ENCODE data around the gene KCNT2. TPM values are rescaled to one million over a fixed set of nuclear protein-coding genes. Genes with fewer than 3 reads are reported as not detected.

Gene KCNT2
- total and polyA plus RNA-seq, 2 donors (not counting 3 experiments of a cell fraction or from before 2014, with no cell fraction given): 0.46 to 1.6 TPM

DNA sequence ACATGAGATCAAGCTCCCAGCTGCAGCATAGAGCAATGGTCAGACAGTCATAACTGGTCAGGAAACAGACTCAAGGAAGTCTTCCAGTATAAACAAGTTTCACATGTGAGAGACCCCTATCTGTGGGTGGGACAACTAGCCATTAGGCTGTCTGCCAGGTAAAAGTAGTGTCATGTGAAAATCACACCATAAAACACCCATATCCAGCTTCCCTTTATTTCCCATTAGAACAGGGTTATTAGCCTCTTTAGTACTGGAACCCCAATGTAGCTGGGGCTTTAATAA is 426.7 kb downstream of the KCNT2 start:
- Histone ChIP-seq H3K9me1 (replicated peaks; ENCODE audit: control insufficient read depth, extremely low read depth, insufficient read depth, low read length) (no peaks in the 10 kb centered on the region), H3K9me3 (replicated peaks; ENCODE audit: control insufficient read depth, insufficient read depth, low read length) (no peaks in the 10 kb centered on the region), H2AFZ (ENCODE audit: low read depth, low read length) (no peak overlapping the region), H3K4me1 (ENCODE audit: control insufficient read depth, extremely low read depth, insufficient read depth, low read length) (peaks cover 15% of the 10 kb centered on the region), H3K79me2 (ENCODE audit: control insufficient read depth, insufficient read depth, low read length) (no peaks in the 10 kb centered on the region), H3K4me3 (replicated peaks in 1 of 3; ENCODE audit: insufficient read depth in 1 of 3, low read depth in 1 of 3, low read length in 3 of 3) (no peak overlapping the region), H4K20me1 (replicated peaks; ENCODE audit: control insufficient read depth, extremely low read depth, insufficient read depth, low read length) (no peaks in the 10 kb centered on the region), H3K27me3 (ENCODE audit: control insufficient read depth in 2 of 2, insufficient read depth in 2 of 2, low read length in 2 of 2) (no peaks in the 10 kb centered on the region), H3K36me3 (ENCODE audit: control insufficient read depth in 2 of 2, extremely low read depth in 1 of 2, insufficient read depth in 2 of 2, low read length in 2 of 2) (no peaks in the 10 kb centered on the region), H3K27ac (ENCODE audit: insufficient read depth, low read depth, low read length) (peak overlapping the region; percentile 70), H3K4me2 (ENCODE audit: insufficient read depth, low read length) (peak overlapping the region; percentile 20), H3K9ac (replicated peaks; ENCODE audit: extremely low read depth, insufficient read depth, low read length) (no peak overlapping the region)
- TF ChIP-seq EZH2 (IDR thresholded peaks at IDR 0.05; ENCODE audit: borderline replicate concordance, low read depth, low read length, severe bottlenecking) (no peak), POLR2AphosphoS5 (IDR thresholded peaks at IDR 0.05; ENCODE audit: insufficient read depth, low read depth, low read length) (no peak), FOS (IDR thresholded peaks at IDR 0.05; ENCODE audit: borderline replicate concordance, insufficient read depth, low read length) (no peak), POLR2A (IDR thresholded peaks at IDR 0.05; ENCODE audit: low read depth, low read length) (no peak), GATA2 (IDR thresholded peaks at IDR 0.05; ENCODE audit: insufficient read depth, insufficient read length, low read depth, low read length) (no peak), MYC (IDR thresholded peaks at IDR 0.05; ENCODE audit: low read depth, low read length) (no peak), JUN (IDR thresholded peaks at IDR 0.05; ENCODE audit: borderline replicate concordance, insufficient read depth, insufficient read length, low read depth) (no peak)
- TF ChIP-seq, protein P1, sequence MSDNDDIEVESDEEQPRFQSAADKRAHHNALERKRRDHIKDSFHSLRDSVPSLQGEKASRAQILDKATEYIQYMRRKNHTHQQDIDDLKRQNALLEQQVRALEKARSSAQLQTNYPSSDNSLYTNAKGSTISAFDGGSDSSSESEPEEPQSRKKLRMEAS (IDR thresholded peaks at IDR 0.05; ENCODE audit: insufficient read depth, insufficient read length): no peak
- TF ChIP-seq, protein P2, sequence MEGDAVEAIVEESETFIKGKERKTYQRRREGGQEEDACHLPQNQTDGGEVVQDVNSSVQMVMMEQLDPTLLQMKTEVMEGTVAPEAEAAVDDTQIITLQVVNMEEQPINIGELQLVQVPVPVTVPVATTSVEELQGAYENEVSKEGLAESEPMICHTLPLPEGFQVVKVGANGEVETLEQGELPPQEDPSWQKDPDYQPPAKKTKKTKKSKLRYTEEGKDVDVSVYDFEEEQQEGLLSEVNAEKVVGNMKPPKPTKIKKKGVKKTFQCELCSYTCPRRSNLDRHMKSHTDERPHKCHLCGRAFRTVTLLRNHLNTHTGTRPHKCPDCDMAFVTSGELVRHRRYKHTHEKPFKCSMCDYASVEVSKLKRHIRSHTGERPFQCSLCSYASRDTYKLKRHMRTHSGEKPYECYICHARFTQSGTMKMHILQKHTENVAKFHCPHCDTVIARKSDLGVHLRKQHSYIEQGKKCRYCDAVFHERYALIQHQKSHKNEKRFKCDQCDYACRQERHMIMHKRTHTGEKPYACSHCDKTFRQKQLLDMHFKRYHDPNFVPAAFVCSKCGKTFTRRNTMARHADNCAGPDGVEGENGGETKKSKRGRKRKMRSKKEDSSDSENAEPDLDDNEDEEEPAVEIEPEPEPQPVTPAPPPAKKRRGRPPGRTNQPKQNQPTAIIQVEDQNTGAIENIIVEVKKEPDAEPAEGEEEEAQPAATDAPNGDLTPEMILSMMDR (IDR thresholded peaks at IDR 0.05; ENCODE audit: extremely low read depth in 1 of 2, insufficient read depth in 1 of 2, low read depth in 1 of 2, low read length in 2 of 2): no peak
- CTCF ChIA-PET: interaction anchor here (0.7 to 2.3 kb wide), 6 partner anchors 12 to 128 kb away, joined by 3 to 17 read pairs (median 5); no protein-coding TSS in a partner anchor
- POLR2A ChIA-PET: no interaction called here
- DNase-seq (ENCODE audit: low read depth, low spot score) (no peak), FAIRE-seq (no peak)
- intact Hi-C loops (cut with micrococcal nuclease): loop anchor here (2.0 kb wide), 1 partner anchor 27 kb away; no protein-coding TSS in a partner anchor
- BruUV-seq (replicated peaks): no TSS peak
- dilution Hi-C loops (cut with MboI; ENCODE audit: extremely low pct_ligation_motif_present, low sequenced_read_pairs): no loop called here
